Testis (tissue), 3 donors: ENCODE measurements around the gene ASB3. TPM values are rescaled to one million over a fixed set of nuclear protein-coding genes. Genes with fewer than 3 reads are reported as not detected.

Experiments used
- DNase-seq: peaks from one replicate; pipeline ENCODE4 v3.0.0-alpha.2; 2019
- H3K27ac ChIP-seq, 2 donors: fragments of 200-600 bp; sonication (generic); one replicate each; pipeline ENCODE4 v1.5.1; 2019
- H3K27me3 ChIP-seq: fragments of 200-600 bp; sonication (generic); one replicate; pipeline ENCODE4 v1.5.1; 2019
- H3K36me3 ChIP-seq: fragments of 200-600 bp; sonication (generic); one replicate; pipeline ENCODE4 v1.5.1; 2017; ENCODE audit warnings: low read depth; ENCODE audit errors: missing control alignments
- H3K4me1 ChIP-seq: fragments of 200-600 bp; sonication (generic); one replicate; pipeline ENCODE4 v1.5.1; 2019
- H3K4me3 ChIP-seq, 2 donors: fragments of 200-600 bp; sonication (generic); one replicate each; pipeline ENCODE4 v1.5.1; 2017 to 2019
- H3K9me3 ChIP-seq: fragments of 200-600 bp; sonication (generic); one replicate; pipeline ENCODE4 v1.5.1; 2017
- POLR2A ChIP-seq: fragments of 450-650 bp; IDR thresholded peaks from one replicate; pipeline ENCODE4 v1.6.1; 2017; ENCODE audit warnings: antibody characterized with exemption, mild to moderate bottlenecking, moderate library complexity
- WGBS, 2 donors: methylation state at CpG; one replicate each; pipeline ENCODE4 v1.1.5; 2018; 5-methylcytosine and 5-hydroxymethylcytosine counted together
- intact Hi-C: fragments of 100-400 bp; cut with DNase I; formaldehyde crosslinking; loops from one replicate; pipeline ENCODE4 v1.15.1; 2023; ENCODE audit warnings: low total_unique reads
- polyA plus RNA-seq: library from polyadenylated mRNA; stranded (reverse); fragments of 350-450 nt; fragmentation: Illumina TruSeq; extraction: RNeasy Lipid Tissue Mini Kit (QIAGEN cat#74804); gene quantifications from one replicate; pipeline ENCODE4 v1.2.3, GENCODE V29; 2014; ENCODE audit warnings: low read depth, low replicate concordance; ENCODE audit not compliant: insufficient read depth
- total RNA-seq, 2 donors: library from RNA; depleted of rRNA; stranded (reverse); fragments of >200 nt; gene quantifications; one replicate each; pipeline ENCODE4 v1.2.3, GENCODE V29; 2016
- TF ChIP-seq, protein P1 (sequence below), 3 experiments: fragments of 450-650 bp in 2 of 3; fragments of 200-600 bp in 1 of 3; sonication (generic) in 1 of 3; IDR thresholded peaks; one replicate each; pipeline ENCODE4 v1.5.1; 2016 to 2019; ENCODE audit warnings: antibody characterized with exemption in 3 of 3, mild to moderate bottlenecking in 2 of 3, moderate library complexity in 1 of 3

ASB3 gene
- total and polyA plus RNA-seq, 3 donors from 2014 or later = 26.9 to 31.8 (median 29.0) TPM

GRCh38 chr2:53820711-53821110 is 34.0 kb upstream of the ASB3 start:
- Histone ChIP-seq H3K9me3 (no peaks in the 10 kb centered on the region), H3K4me1 (no peaks in the 10 kb centered on the region), H3K36me3 (no peaks in the 10 kb centered on the region), H3K4me3 (no peak overlapping the region), H3K27ac (no peak overlapping the region), H3K27me3 (no peaks in the 10 kb centered on the region)
- TF ChIP-seq, protein P1, sequence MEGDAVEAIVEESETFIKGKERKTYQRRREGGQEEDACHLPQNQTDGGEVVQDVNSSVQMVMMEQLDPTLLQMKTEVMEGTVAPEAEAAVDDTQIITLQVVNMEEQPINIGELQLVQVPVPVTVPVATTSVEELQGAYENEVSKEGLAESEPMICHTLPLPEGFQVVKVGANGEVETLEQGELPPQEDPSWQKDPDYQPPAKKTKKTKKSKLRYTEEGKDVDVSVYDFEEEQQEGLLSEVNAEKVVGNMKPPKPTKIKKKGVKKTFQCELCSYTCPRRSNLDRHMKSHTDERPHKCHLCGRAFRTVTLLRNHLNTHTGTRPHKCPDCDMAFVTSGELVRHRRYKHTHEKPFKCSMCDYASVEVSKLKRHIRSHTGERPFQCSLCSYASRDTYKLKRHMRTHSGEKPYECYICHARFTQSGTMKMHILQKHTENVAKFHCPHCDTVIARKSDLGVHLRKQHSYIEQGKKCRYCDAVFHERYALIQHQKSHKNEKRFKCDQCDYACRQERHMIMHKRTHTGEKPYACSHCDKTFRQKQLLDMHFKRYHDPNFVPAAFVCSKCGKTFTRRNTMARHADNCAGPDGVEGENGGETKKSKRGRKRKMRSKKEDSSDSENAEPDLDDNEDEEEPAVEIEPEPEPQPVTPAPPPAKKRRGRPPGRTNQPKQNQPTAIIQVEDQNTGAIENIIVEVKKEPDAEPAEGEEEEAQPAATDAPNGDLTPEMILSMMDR (IDR thresholded peaks at IDR 0.05) = no peak
- no peak for TF ChIP-seq POLR2A
- WGBS, 2 donors = 88 to 92% methylated on average over 4 of the region's 4 CpGs
- no peak for DNase-seq
- intact Hi-C loops = no loop called here

GRCh38 chr2:53820048-53820447 is 33.3 kb upstream of the ASB3 start:
- 85 to 93% methylated on average over 9 of the region's 9 CpGs for WGBS, 2 donors
- no peaks in the 10 kb centered on the region for H3K4me1 ChIP-seq
- DNase-seq = no peak
- H3K27me3 ChIP-seq = no peaks in the 10 kb centered on the region
- intact Hi-C loops = no loop called here
- H3K36me3 ChIP-seq = no peaks in the 10 kb centered on the region
- no peaks in the 10 kb centered on the region for H3K9me3 ChIP-seq
- H3K27ac ChIP-seq = no peak overlapping the region
- no peak for TF ChIP-seq POLR2A
- TF ChIP-seq, protein P1 (IDR thresholded peaks at IDR 0.05) = no peak
- no peak overlapping the region for H3K4me3 ChIP-seq

GRCh38 chr2:53819634-53820033 is 32.9 kb upstream of the ASB3 start:
- H3K27me3 ChIP-seq = no peaks in the 10 kb centered on the region
- H3K27ac ChIP-seq = no peak overlapping the region
- WGBS, 2 donors = 81 to 87% methylated on average over 4 of the region's 4 CpGs
- no peaks in the 10 kb centered on the region for H3K4me1 ChIP-seq
- intact Hi-C loops = no loop called here
- TF ChIP-seq, protein P1 (IDR thresholded peaks at IDR 0.05) = no peak
- no peak for TF ChIP-seq POLR2A
- no peaks in the 10 kb centered on the region for H3K36me3 ChIP-seq
- H3K9me3 ChIP-seq = no peaks in the 10 kb centered on the region
- no peak for DNase-seq
- H3K4me3 ChIP-seq = no peak overlapping the region

DNA sequence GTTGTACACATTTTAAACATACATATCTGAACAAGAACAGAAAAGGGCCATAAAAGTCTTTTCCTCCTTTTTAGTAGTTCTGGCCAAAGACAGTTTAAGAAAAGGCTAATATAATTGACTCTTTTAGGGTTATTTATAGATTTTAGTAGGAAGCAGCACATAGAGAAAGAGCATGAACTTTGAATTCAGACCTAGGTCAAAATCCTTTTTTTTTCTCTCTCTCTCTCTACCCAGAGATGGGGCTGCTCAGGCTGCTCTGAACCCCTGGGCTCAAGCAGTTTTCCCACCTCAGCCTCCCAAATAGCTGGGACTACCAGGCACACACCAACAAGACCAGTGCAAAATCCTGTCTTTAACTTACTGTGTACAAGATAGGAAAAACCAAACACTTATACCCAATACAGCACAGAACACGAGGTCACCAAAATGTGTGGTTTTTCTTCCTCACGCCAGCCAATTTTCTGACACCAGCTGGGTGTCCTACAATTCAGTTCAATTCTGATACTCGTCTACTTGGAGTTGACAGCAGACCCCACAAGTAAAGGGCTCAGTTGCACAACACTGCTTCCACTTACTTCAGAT is 32.2 kb upstream of the ASB3 start:
- no peaks in the 10 kb centered on the region for H3K36me3 ChIP-seq
- TF ChIP-seq, protein P1 (IDR thresholded peaks at IDR 0.05) = no peak
- no peak for TF ChIP-seq POLR2A
- intact Hi-C loops = no loop called here
- no peaks in the 10 kb centered on the region for H3K9me3 ChIP-seq
- no peak overlapping the region for H3K27ac ChIP-seq
- H3K27me3 ChIP-seq = no peaks in the 10 kb centered on the region
- no peaks in the 10 kb centered on the region for H3K4me1 ChIP-seq
- H3K4me3 ChIP-seq = no peak overlapping the region
- DNase-seq = no peak
- WGBS, 2 donors = 82 to 100% methylated on average over 3 of the region's 3 CpGs

DNA sequence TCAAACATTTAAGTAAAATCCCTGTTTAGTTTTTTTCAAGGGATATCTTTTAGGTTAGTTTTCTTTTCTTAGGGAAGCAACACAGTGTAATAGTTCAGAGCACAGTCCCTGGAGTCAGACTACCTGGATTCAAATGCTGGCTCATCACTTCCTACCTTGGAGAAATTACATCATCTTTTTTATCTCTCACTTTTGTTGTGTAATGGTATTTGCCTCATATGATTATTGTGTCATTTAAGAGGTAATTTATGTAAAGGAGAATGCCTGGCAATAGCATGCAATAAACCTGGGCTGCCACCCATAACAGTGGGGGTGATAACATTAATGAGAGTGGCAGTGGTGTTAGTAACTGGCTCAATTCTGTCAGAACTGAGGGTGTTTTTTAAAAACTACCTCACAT is 26.4 kb upstream of the ASB3 start:
- no peaks in the 10 kb centered on the region for H3K4me1 ChIP-seq
- H3K4me3 ChIP-seq = no peak overlapping the region
- no peak for DNase-seq
- no peaks in the 10 kb centered on the region for H3K27me3 ChIP-seq
- TF ChIP-seq, protein P1 (IDR thresholded peaks at IDR 0.05) = no peak
- no peak for TF ChIP-seq POLR2A
- no peaks in the 10 kb centered on the region for H3K9me3 ChIP-seq
- intact Hi-C loops = no loop called here
- H3K27ac ChIP-seq = no peak overlapping the region
- H3K36me3 ChIP-seq = no peaks in the 10 kb centered on the region
